ENCODE results near the gene CALML6. TPM values are rescaled to one million over a fixed set of nuclear protein-coding genes. Genes with fewer than 3 reads are reported as not detected.

The CALML6 gene
- total and polyA plus RNA-seq, 2 of the 4 experiments (the other 2 are of a cell fraction), result 0.91 TPM; not detected in 1

- intact Hi-C loops (cut with micrococcal nuclease) (no loop called here), in situ Hi-C loops (cut with MboI; ENCODE audit: low sequenced_read_pairs) (no loop called here), dilution Hi-C loops (cut with HindIII; ENCODE audit: low sequenced_read_pairs, unreplicated experiment) (no loop called here)
- Histone ChIP-seq H4K8ac (ENCODE audit: low read depth in 2 of 2, low read length in 2 of 2) (peak within 1 kb of the TSS in 1 of 2 experiments; percentile 91; a peak in 2 of 4 replicates), H2AK5ac (ENCODE audit: low read depth, low read length) (peak within 1 kb of the TSS; percentile 46; the same call in 1 of the 2 replicates), H2BK120ac (ENCODE audit: low read depth, low read length) (peak within 1 kb of the TSS; percentile 48; the same call in 1 of the 2 replicates), H3K9me1 (ENCODE audit: insufficient read depth, low read length) (peaks cover 4% of the 10 kb centered on the region; the same call in 1 of the 2 replicates), H3K9ac (ENCODE audit: low read depth, low read length) (no peak within 1 kb of the TSS), H2BK15ac (ENCODE audit: low read depth, low read length) (no peak within 1 kb of the TSS), H3K4me1 (ENCODE audit: control insufficient read depth, insufficient read depth, low read length) (peaks cover 2% of the 10 kb centered on the region; the same call in 1 of the 2 replicates), H4K5ac (ENCODE audit: low read depth, low read length) (no peak within 1 kb of the TSS), H3K27ac (ENCODE audit: insufficient read depth, low read length) (no peak within 1 kb of the TSS), H3K9me3 (ENCODE audit: control insufficient read depth, insufficient read depth, low read length) (no peaks in the 10 kb centered on the region), H4K20me1 (ENCODE audit: insufficient read depth, low read length) (no peaks in the 10 kb centered on the region), H3K18ac (ENCODE audit: low read depth, low read length) (no peak within 1 kb of the TSS), H3K4ac (ENCODE audit: low read depth, low read length) (peak within 1 kb of the TSS; percentile 72; the same call in 1 of the 2 replicates), H3K23ac (ENCODE audit: low read depth, low read length) (no peak within 1 kb of the TSS), H3K27me3 (ENCODE audit: control insufficient read depth, insufficient read depth, low read length) (peaks cover 3% of the 10 kb centered on the region; the same call in 1 of the 2 replicates), H3K14ac (replicated peaks; ENCODE audit: low read depth, low read length) (no peak within 1 kb of the TSS), H2AFZ (replicated peaks; ENCODE audit: low read length, poor library complexity) (peak within 1 kb of the TSS; percentile 92), H3K56ac (ENCODE audit: extremely low read depth, insufficient read depth, low read length) (no peak within 1 kb of the TSS), H4K91ac (ENCODE audit: insufficient read depth, low read depth, low read length) (no peak within 1 kb of the TSS; the same call in 1 of the 2 replicates), H2BK20ac (ENCODE audit: low read depth, low read length) (no peak within 1 kb of the TSS), H2AK9ac (replicated peaks; ENCODE audit: low read depth, low read length, poor library complexity) (peak within 1 kb of the TSS; percentile 91), H3K79me1 (ENCODE audit: low read depth in 1 of 2, low read length in 2 of 2) (no peaks in the 10 kb centered on the region), H3K36me3 (ENCODE audit: control insufficient read depth, insufficient read depth, low read length) (no peaks in the 10 kb centered on the region), H3K4me2 (ENCODE audit: low read depth, low read length) (peak within 1 kb of the TSS; percentile 23), H3K4me3 (ENCODE audit: insufficient read depth, low read depth, low read length) (peak within 1 kb of the TSS; percentile 40), H2BK5ac (ENCODE audit: low read depth, low read length, poor library complexity, severe bottlenecking) (no peak within 1 kb of the TSS)
- ChIA-PET CTCF (no interaction called here), POLR2A (ENCODE audit: unreplicated experiment) (no interaction called here)
- BruUV-seq (replicated peaks), result no TSS peak
- no peak for ATAC-seq (ENCODE audit: low read depth)
- 0 out of 2 replicates have a peak, but pooled peaks have one; percentile 27 for TF ChIP-seq MXI1 (IDR thresholded peaks at IDR 0.05; ENCODE audit: borderline replicate concordance, low read depth, low read length)
- no peak for TF ChIP-seq CTCF (conservative IDR thresholded peaks at IDR 0.05; ENCODE audit: low read depth, low read length)
- TF ChIP-seq MAFK (IDR thresholded peaks at IDR 0.05; ENCODE audit: low read depth, low read length), result no peak
- no peak for TF ChIP-seq POLR2A (IDR thresholded peaks at IDR 0.05; ENCODE audit: low read depth, low read length)
- WGBS, 2 experiments (ENCODE audit: extremely low coverage in 2 of 2, insufficient read length in 1 of 2), result 1% methylated on average over 23 of the region's 44 CpGs; no CpG with 5 or more reads in 1 of the 2 experiments
- DNase-seq, result no peak
These were observed 3.8 kb downstream of the CALML6 start, which contains the start of gene TMEM52 for GRCh38 chr1:1918901-1919303. Gene TMEM52 (minus strand): TSS chr1:1919279. CDS start chr1:1919265, 14 bp downstream.

Measured in IMR-90 (cell line).